ENCODE results near the gene JCAD.
"Not testable (repeated sequence)": the region's sequence is repeated elsewhere in the genome, so short reads cannot be mapped to it uniquely, and the experiment has no call there.

Gene JCAD

DNA sequence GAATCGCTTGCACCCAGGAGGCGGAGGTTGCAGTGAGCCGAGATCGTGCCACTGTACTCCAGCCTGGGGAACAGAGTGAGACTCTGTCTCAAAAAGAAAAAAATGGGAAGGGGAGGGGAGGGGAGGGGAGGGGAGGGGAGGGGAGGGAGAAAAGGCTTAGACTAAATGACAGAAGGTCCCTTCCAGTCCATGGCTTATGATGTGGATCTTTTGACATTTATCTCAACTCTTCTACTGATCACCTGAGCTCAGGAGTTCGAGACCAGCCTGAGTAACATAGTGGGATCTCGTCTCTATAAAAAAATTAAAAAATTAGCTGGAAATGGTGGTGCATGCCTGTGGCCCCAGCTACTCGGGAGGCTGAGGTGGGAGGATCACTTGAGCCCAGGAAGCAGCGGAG, 34.0 kb downstream of the JCAD start:
- DNase-seq (ENCODE audit: low read depth) = not testable (repeated sequence)

DNA sequence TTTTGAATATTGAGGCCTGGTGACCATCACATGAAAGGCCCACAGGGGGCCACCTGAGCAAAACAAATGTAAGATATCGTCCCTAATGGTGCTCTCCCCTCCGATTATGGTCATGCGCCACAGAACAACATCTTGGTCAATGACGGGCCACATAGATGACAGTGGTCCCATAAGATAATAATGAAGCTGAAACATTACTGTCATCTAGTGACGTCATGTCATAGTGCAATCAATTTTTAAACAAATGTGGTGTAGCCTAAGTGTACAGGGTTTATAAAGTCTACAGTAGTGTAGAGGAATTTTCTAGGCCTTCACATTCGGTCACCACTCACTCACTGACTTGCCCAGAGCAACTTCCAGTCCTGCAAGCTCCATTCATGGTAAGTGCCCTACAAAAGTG, 36.8 kb downstream of the JCAD start:
- no peak for DNase-seq (ENCODE audit: low read depth)

DNA sequence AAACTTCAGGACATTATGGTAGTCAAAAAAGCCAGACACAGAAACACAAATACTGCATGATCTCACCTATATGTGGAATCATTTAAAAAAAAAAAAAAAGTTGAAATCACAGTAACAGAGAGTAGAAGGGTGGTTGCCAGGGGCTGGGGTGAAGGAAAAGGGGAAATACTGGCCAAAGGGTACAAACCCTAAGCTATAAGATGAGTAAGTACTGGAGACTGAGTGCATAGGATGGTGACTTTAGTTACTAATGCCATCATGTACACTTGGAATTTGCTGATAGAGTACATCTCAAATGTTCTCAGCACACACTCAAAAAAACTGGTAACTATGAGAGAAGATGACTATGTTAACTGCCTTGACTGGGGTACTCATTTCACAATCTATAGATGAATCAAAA, 39.9 kb downstream of the JCAD start:
- no peak for DNase-seq (ENCODE audit: low read depth)

DNA sequence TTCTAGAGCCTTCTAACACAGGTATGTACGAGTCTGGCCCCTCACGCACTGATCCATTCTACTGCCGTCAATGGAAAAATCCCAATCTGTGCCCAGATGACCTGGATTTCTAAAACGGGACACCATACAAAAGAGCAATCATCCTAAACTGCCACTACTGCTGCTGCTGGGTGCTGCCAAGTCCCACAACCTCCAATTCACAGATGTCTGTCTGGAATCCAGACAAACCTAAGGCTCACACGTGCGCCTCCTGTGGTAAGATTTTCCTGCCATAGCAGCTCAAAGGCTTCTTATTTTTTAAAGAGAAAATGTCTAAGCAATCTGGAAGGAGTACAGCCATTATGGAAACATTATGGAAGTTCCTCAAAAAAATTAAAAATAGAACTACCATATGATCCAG, 40.9 kb downstream of the JCAD start:
- DNase-seq (ENCODE audit: low read depth) = no peak

DNA sequence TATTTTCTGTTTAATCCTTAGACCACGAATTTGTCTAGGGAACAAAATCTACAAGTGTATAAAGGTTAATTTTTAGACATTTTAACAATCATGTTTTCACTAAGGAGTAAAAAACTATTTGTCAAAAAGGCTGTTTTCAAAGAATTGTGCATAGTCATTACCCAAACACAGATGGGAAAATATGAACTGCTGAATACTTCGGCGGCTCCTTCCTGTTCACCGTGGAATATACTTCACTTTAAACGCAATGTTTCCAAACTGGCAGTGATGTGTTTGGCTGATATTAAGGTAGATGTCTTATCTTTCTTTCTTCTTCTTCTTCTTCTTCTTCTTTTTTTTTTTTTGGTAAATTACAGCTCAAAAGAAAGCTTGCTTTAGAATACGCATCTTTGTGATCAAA, 41.4 kb downstream of the JCAD start:
- DNase-seq (ENCODE audit: low read depth) = no peak

DNA sequence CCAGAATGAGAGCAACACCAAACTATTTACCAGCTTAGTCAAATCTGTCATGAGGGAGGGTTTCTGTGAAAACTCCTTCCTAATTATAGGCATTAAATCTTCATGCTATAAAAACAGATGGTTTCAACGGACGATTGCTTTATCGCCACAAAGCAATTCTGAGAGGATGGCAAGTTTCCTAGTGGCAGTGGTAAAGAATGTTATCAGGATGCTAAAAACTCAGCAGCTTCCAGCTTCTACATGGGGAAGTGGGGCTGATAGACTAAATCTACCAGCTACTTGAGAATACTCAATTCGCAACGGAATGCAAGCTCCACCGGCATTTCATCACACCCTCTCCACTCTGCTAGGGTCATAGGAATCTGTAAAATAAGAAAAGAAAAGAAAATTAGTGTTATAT, 41.8 kb downstream of the JCAD start:
- no peak for DNase-seq (ENCODE audit: low read depth)

DNA sequence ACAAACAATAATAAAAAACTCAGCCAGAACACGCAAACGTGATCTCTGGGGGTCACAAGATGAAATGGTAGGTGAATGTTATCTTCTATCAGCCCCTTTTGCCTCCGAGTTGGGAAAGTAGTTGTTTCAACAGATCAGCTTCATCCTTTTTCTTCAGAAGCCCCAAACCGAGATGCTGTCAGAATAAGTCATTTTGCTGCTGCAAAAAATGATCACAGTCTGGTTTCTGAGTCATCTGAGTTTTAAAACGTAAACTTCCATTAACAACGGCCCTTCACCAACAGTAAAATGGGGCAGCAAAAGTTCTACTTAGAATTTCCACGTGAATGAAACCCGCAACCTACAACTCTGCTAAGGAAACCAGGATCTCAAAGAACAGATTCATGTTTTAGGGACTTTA, 44.9 kb downstream of the JCAD start:
- no peak for DNase-seq (ENCODE audit: low read depth)

DNA sequence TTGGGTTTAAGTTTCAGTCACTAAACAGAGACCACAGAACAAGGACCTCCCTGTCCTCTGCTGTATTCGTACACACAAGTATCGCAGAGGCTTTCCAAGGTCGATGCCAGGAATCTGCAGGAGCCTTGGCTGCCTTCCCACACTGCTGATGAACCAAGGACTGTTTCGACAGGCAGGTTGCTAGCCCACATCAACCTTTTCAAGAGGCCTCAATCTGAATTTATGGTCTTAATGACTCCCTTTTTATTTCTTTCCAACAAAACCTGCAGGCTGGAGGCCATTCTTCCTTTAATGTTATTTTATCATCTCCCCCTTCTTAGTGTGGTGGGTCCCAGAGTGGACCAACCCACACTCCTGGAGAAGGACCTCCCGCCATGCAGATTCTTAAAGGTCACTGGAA, 45.6 kb downstream of the JCAD start:
- no peak for DNase-seq (ENCODE audit: low read depth)

DNA sequence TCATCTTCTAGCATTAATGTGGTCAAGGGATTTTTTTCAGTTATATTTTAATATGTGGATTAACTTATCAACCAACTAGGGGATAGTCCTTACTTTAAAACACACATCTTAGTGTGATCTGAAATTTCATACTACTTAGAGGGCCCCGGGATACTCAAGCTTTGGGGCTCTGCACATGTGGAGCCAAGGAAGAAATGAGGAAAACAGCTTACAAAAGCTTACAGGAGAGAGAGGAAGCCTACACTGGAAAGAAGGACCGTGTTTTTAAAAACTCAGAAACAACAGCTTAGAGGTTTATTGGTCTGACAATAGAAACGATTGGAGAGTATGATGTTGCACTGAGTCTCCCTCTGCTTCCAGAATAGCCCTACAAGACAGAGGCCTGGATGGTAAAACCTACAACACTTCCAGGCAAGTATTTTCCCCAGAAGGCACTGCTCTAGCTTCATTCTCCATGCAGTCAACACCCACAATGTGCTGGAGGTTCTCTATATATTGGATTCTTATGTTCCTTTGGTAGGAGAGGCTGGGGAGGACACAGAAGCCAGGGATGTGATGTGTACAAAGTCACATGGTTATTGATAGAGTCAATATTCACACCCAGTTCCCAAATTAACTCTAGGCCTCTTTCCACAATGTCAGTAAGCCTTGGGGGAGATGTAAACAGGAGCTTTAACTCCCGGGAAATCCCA, 47.3 kb downstream of the JCAD start:
- DNase-seq (ENCODE audit: low read depth) = no peak

DNA sequence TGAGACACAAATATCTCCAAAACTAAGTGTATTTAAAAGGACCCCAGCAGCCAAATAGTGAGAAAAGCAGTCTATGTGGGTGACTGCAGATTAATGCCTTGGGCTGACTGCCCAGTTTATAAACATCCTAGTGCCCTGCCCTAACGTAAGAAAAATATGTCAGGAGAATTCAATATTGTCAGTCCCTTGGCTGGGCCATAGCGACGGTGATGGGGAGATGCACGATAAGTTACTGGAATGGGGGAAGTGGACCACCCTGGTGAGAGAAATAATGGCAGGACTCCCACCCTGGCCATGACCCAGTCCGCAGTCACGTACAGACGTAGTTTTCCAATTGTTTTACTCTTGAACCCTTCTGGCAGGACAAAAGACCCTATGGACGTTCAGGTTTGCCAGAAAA, 48.0 kb downstream of the JCAD start:
- DNase-seq (ENCODE audit: low read depth) = no peak

DNA sequence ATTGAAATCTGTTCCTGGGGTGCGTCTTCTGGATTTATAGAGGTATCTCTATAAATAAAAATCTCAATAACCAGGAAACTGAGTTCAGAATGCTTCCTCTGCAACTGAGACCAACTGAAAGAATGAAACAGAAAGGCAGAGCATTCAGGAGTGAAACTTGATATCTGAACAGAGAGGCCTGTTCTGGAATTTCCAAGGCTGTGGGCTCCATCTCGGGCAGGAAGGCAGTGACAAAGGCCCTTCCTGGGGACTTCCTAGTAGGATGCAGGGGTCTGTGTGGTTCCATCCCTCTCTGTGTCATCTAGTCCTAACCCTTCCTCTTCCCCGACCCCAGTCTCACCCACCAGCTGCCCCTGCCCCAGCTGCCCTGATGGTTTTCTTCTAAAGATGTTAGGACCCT, 52.0 kb downstream of the JCAD start:
- DNase-seq (ENCODE audit: low read depth) = no peak

DNA sequence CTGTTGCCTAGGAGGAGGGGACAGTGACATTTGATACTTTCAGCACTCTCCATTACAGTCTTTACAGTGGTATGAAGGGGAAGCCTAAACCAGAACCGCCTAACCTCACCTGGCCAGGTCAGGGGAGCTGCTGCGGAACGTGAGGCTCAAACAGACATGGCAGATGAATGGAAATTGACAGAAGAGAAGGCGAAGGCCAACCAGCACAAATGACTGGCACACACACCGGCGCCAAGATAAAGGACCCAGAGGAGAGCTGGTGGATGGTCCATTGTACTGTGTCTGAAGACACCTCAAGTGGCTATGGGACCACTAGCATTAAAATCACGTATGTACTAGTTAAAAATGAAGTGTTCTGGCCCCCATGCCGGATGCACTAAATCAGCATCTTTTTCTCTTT, 53.0 kb downstream of the JCAD start:
- no peak for DNase-seq (ENCODE audit: low read depth)

DNA sequence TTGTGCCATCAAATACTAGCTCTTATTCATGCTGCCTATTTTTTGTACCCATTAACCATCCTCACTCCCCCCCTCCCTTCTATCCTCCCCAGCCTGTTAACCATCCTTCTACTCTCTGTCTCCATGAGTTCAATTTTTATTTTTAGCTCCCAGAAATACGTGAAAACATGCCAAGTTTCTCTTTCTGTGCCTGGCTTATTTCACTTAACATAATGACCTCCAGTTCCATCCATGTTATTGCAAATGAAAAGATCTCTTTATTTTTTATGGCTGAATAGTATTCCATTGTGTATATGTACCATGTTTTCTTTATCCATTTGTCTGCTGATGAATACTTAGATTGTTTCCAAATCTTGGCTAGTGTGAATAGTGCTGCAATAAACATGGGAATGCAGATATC, 54.3 kb downstream of the JCAD start:
- not testable (repeated sequence) for DNase-seq (ENCODE audit: low read depth)

DNA sequence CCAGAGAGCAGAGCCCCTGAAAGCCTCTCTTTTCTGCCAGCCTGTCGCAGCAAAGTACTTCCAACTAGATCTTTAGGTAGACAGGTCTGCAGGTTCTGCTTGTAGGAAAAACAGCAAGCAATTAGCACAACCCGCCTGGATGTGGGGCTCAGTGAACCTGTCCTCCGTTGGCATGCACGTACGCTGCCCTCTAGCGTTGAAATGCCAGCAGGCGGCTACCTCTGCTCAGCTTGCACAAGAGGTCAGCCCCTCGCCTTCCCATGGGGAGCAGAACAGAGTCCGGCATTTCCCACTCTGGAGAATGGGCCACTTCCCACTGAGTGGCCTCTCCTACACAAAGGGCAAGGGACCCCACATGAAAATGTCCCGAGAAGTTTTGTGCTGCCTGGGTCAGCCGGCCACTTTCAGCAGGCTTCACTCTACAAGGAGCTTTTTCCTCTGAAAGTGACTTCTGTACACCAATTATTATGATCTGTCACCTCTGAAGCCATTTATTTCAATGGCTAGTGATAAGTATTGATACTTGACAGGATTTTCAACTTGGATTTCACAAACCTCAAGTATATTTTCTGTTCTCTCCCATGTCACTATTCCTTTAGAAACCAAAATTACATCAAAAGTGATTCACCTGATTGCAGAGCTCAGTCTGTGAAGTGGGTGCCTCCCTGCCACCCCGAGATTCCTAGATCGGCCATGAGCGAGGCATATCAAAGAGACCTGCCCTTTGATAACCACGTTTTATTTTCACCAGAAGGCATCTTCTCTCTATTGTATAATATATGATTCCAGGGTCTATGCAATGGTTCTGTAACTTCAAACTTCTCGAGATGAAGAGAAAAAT, 56.7 kb downstream of the JCAD start:
- DNase-seq (ENCODE audit: low read depth) = peak; percentile 36

DNA sequence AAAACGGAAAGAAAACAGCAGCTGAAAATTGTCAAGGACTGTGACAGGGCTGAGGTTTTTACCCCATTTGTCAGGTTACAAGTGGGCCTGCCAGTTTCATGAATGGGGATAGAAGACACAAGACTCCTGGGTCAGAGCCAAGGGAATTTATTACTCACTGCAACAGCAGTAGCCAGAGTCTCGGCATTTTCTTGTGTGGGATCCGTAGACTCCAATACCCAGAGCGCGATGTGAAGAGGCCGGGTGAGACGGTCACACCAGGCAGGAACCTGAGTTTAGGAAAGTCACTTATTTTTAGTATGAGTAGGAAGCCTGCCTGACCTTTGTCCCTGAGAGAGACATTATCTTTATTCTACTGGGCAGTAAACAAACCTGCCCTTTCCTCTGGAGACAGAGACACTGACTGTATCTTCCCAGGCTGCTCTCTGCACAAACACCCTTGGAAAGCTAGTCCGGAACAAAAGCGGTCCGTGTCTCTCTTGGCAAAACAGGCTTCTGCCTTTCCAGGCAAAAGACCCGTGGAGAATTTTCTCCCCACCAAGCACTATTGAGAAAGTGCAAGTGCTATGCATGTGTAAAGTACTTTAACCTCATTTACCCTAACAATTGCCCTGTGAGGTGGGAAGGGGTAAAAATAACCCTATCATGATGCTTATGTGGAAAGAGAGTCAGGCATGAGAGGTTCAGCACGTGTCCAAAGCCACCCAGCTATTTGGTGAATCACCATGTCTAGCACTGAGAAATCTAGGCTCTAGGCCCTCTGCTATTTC, 58.4 kb downstream of the JCAD start:
- DNase-seq (ENCODE audit: low read depth) = no peak

DNA sequence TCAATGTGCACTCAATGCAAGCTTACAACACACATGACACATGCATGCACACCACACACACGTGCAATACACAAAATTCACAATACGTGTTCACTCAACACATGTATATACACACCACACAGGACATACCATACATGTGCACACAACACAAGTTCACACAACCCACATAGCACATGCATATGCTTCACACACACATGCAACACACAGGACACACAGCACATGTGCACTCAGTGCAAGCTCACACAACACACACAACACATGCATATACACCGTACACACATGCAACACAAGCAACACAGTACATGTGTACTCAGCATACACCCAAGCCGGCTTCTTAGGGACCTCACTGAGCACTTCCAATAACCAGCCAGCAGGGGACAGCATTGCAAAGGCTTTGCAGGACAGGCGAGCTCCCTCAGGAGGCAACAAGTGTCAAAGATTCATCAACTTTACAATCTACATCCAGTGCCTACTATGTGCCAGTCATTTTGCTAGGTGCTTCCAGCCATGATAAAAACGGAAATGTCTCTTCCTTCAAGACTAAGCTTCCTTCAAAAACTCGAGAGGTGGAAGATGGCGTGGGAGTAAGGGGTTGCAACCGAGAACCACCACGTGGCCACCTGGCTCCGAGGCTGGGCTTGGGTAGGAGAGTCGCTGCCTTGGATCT, 61.1 kb downstream of the JCAD start:
- DNase-seq (ENCODE audit: low read depth) = peak; percentile 61

DNA sequence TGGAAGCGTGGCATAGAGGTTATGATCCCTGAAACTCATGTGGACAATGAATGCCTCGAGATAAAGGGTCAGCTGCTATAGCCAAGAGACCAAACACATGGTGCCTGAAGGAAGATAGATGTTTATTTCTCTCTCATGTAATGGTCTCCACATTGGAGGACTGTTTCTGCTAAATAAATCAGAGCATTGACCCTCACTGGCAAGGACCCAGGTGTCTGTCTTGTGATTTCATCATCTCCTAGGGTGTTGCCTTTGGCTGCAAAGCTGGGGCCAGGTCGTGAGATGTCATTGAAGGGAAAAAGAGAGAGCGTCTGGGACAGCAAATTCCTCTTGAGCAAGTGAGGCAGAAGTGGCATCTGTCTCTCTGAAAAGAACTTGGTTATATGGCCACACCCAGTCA, 64.6 kb downstream of the JCAD start:
- DNase-seq (ENCODE audit: low read depth) = no peak

DNA sequence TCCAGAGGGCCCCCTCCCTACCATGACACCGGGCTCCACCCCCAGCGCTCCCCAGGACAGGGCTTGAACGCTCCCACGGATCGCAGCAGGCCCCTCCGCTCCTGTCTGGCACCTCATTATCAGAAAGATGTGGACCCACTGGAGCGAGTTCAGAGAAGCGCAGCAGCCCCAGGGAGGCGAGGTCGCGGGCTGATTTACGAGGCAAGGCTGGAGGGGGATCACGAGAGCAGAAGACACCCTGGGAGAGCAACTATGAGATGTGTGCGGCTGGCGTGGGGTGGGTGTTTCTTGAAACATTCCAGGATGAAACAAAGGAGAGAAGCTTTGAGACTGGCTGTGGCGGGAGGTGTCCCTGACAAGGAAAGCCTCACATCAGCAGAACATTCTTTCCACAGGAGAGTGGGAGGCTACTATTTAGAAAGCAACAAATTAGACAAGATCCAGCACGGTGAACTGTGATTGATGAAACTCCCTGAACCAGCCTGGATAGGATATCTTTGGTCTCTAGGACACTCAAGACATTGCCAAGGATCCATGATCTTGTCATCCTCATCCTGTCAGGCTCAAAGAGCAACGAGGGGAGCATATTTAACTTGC, 66.0 kb downstream of the JCAD start:
- DNase-seq (ENCODE audit: low read depth) = no peak

DNA sequence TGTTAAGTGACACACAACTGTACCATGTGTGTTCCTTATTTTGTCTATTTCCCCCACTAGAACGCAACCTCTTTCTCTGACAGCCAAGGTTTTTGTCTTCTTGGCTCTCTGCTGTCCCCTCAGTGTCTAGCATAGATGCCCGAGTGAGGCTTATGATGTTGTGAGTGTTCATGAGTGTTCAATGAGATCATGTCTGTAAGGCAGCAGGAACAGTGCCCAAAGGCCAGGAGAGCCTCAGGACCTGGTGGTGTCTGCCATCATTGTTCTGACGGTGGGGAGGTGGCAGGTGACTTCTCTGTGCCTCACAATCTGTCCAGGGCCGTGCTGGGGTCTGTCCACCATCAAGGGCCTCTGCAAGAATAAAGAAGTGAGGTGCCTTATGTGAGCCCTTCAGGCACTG, 66.5 kb downstream of the JCAD start:
- no peak for DNase-seq (ENCODE audit: low read depth)

DNA sequence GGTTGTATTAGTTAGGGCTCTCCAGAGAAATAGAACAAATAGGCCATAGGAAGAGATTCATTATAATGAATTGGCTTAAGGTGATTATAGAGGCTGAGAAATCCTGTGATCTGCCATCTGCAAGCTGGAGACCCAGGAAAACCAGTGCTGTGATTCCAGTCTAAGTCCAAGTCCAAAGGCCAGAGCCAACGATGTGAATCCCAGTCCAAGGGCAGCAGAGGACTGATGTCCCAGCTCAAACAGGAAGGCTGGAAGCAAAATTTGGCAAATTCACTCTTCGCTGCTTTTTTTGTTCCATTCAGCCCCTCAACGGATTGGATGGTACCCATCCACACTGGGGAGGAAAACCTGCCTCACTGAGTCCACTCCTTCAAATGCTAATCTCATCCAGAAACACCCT, 68.0 kb downstream of the JCAD start:
- DNase-seq (ENCODE audit: low read depth) = no peak

DNA sequence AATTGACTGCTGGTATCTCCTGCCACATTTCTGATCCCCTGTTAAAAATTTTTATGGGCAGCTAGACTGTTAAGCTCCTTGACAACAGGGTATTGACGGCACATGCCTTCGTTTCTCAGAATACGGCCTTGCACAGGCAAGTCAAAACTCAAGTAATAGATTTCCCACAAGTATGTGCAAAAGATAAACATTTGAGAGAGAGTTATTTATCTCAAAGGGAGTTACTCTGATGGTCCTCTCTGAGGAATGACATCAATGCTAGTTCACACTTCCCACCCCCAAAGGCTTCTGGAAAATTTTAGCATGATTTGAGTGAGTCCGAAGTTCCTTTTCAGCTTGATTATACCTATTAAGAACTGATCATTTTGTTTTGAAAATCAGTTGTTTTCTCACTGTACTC, 71.9 kb downstream of the JCAD start:
- no peak for DNase-seq (ENCODE audit: low read depth)

DNA sequence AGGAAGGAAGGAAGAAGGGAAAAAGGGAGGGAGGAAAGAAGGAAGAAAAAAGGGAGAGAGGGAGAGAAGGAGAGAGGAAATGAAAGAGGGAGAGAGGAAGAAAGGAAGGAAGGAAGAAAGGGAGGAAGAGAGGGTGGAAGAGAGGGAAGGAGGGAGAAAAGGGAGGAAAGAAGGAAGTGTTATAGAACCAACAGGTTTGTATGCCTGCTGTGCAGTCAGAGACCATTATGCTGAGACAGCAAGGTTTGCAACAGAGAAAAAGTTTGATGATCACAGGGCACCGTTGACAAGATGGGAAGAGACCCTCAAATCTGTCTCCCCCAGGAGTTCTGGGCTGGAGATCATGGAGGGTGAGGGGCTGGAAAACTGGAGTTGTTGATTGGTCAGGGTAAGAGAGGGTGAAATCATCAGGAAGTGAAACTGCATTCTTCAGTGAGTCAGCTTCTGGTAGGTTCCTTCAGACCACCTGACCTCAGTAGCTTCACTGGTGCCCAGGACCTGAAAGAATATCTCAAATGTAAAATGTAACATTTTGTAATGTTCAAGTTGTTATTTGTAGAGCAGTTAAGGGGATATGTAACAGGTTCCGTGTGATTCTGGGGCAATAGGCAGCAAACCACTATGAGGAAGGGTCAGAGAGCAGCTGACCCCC, 76.3 kb downstream of the JCAD start:
- no peak for DNase-seq (ENCODE audit: low read depth)
